GM23338 (cell line): ENCODE measurements around the gene COG7.

Experiments
- CREB1 ChIP-seq: fragments of 250-450 bp; sonication (Bioruptor Pico); IDR thresholded peaks from 2 replicates; pipeline ENCODE4 v1.5.0; 2020; ENCODE audit warnings: low read depth, mild to moderate bottlenecking, moderate library complexity
- EZH2 ChIP-seq: fragments of 200-600 bp; sonication (generic); IDR thresholded peaks from one replicate; pipeline ENCODE4 v1.8.0; 2017; ENCODE audit warnings: antibody characterized with exemption, mild to moderate bottlenecking, low read depth; ENCODE audit not compliant: unreplicated experiment
- EZH2phosphoT487 ChIP-seq: fragments of 200-600 bp; sonication (generic); IDR thresholded peaks from one replicate; pipeline ENCODE4 v1.8.1; 2018; ENCODE audit warnings: antibody characterized with exemption; ENCODE audit not compliant: unreplicated experiment
- JUNB ChIP-seq: IDR thresholded peaks from one replicate; pipeline ENCODE4 v1.6.1; 2016; ENCODE audit warnings: antibody characterized with exemption; ENCODE audit not compliant: unreplicated experiment
- POLR2AphosphoS5 ChIP-seq: IDR thresholded peaks from 2 replicates; pipeline ENCODE4 v1.6.1; 2016; ENCODE audit warnings: antibody characterized with exemption, low read depth
- ZNF114 ChIP-seq: fragments of 250-450 bp; sonication (Bioruptor Pico); IDR thresholded peaks from 2 replicates; pipeline ENCODE4 v1.5.0; 2020; ENCODE audit warnings: mild to moderate bottlenecking, moderate library complexity
- ZNF331 ChIP-seq: fragments of 250-450 bp; sonication (Bioruptor Pico); IDR thresholded peaks from 2 replicates; pipeline ENCODE4 v1.5.0; 2020; ENCODE audit warnings: low read depth, mild to moderate bottlenecking, moderate library complexity
- TF ChIP-seq, protein P1 (sequence below), 2 experiments: fragments of 200-600 bp in 1 of 2; sonication (generic) in 1 of 2; conservative IDR thresholded peaks; 2 replicates each; pipeline versions ENCODE4 v1.5.1 to v1.6.1; 2016 to 2017; ENCODE audit warnings: antibody characterized with exemption in 2 of 2, low read depth in 2 of 2, mild to moderate bottlenecking in 2 of 2, moderate library complexity in 1 of 2

DNA sequence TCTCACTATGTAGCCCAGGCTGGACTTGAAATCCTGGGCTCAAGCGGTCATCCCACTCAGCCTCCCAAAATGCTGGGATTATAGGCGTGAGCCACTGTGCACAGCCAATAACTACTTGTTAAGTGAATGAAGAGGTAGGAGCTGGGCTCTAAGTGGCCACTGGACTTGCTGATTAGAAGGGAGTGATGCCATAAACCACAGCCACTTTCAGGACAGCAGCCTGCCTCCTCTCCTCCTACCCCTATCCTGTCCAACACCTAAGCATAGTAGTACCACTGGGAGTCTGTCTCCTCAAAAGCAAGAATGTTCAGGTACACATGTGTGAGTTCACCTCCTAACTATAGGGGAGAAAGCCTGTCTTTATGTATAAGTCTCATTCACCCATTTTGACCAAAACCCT is 12.2 kb upstream of the COG7 start:
- TF ChIP-seq EZH2phosphoT487 (no peak), ZNF114 (CRISPR knock-in tag) (no peak), POLR2AphosphoS5 (no peak), EZH2 (no peak), CREB1 (CRISPR knock-in tag) (no peak), JUNB (no peak), ZNF331 (CRISPR knock-in tag) (no peak)
- TF ChIP-seq, protein P1, sequence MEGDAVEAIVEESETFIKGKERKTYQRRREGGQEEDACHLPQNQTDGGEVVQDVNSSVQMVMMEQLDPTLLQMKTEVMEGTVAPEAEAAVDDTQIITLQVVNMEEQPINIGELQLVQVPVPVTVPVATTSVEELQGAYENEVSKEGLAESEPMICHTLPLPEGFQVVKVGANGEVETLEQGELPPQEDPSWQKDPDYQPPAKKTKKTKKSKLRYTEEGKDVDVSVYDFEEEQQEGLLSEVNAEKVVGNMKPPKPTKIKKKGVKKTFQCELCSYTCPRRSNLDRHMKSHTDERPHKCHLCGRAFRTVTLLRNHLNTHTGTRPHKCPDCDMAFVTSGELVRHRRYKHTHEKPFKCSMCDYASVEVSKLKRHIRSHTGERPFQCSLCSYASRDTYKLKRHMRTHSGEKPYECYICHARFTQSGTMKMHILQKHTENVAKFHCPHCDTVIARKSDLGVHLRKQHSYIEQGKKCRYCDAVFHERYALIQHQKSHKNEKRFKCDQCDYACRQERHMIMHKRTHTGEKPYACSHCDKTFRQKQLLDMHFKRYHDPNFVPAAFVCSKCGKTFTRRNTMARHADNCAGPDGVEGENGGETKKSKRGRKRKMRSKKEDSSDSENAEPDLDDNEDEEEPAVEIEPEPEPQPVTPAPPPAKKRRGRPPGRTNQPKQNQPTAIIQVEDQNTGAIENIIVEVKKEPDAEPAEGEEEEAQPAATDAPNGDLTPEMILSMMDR (conservative IDR thresholded peaks at IDR 0.05; ENCODE audit: low read depth in 2 of 2), result no peak
